AML-193 (cell line): Measurements from ENCODE around the gene ZNF219.
"Not testable (repeated sequence)": the region's sequence is repeated elsewhere in the genome, so short reads cannot be mapped to it uniquely, and the experiment has no call there.

Experiments used
- DNase-seq, 2 experiments: peaks; one replicate each; lab custom pipeline; 2025; lab: John Stamatoyannopoulos, UW

Gene ZNF219

GRCh38 chr14:21043387-21043973, 55.0 kb downstream of the ZNF219 start:
- no peak for DNase-seq

- DNase-seq = no peak
Observed at GRCh38 chr14:21042918-21043317, 55.5 kb downstream of the ZNF219 start.

- DNase-seq = no peak
Observed at GRCh38 chr14:21041676-21042433, 56.6 kb downstream of the ZNF219 start, which contains the start of gene RNASE7. TSS of gene RNASE7 (plus strand) at chr14:21042362. CDS start at chr14:21042993, 631 bp downstream.

GRCh38 chr14:21040941-21041340, 57.5 kb downstream of the ZNF219 start:
- DNase-seq = not testable (repeated sequence)

GRCh38 chr14:21040370-21040925, 58.0 kb downstream of the ZNF219 start:
- no peak for DNase-seq
